HG03571 (cell line): ENCODE data around the gene ZNF362.

ENCODE experiments used
- ATAC-seq: cut with Tn5 transposase; IDR thresholded peaks from one replicate; pipeline ENCODE4 v1.9.1; 2021; ENCODE audit not compliant: unreplicated experiment

Gene ZNF362

DNA sequence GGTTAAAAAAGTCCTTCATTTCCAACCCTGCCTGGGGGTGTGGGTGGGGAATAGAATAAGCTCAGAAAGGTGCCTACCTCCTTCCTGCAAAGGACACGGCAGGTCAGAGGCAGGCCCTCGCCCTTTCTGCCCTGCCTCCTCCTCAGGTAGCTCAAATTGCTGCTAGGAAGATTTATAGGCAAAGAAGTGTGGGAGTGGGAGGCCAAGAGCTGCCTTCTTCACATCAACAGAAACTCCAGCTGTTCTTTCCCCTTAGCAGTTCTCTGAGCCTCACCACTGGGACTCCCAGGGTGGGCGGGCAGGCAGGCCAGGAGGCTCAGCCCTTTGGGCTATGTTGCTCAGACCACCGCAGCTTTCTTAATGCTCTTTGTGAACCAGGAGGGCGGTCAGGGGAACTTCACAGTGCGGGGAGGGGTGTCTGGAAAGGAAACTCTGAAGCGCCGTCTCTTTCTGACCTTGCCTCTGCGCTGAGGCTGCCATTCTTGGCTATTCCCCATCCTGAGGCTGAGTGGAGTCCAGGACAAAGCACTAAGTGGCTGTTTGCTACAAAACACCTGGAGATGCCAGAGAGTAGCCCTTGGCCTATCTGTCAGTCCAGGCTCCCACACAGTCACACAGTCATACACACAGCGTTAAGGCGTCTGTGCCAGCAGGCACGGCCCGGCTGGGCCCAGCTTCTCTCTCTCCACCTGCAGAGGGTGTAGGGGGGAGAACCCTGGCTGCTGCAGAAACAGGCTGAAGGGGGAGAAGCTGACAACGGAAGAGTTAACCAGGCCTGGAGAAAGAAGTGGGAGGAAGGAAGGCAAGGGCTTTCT is 67.6 kb downstream of the ZNF362 start:
- no peak for ATAC-seq

DNA sequence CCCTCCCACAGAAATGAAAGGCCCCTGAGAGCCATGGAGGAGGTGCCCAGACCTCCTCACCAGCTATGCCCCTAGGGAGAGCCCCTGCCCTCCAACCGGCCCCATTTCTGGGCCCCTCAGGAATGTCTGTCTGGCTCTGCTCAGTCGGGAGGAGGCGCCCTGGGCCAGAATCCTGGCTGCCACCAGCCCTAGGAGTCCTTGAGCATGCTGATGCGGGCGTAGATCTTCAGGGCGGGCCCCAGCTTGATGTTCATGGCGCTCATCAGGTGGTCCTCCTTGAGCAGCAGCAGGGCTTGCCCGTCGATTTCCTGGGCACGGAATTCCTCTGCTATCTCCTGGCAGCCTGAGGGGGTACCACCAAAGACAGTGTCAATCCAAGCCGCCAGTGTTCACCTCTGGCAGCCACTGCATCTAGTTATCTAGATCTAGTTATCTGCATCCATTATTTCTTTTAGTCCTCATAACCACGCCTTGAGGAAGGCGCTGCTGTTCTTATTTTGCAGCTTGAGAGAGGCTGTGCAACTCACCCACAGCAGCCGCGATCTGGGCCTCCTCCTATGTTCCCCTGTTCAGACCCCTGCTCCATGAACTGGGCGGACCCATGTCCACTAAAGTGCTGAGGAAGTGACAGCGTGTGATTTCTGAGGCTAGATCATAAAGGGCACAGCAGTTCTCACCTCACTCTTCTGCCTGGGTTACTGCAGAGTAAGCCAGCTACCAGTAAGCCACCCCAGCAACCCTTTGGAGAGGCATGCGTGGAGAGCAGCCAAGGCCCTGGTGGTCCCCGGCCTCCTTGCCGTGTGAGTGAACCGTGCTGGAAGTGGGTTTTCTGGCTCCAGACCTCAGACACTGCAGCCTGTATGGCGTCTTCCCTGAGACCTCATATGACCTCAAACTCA is 68.6 kb downstream of the ZNF362 start:
- no peak for ATAC-seq

DNA sequence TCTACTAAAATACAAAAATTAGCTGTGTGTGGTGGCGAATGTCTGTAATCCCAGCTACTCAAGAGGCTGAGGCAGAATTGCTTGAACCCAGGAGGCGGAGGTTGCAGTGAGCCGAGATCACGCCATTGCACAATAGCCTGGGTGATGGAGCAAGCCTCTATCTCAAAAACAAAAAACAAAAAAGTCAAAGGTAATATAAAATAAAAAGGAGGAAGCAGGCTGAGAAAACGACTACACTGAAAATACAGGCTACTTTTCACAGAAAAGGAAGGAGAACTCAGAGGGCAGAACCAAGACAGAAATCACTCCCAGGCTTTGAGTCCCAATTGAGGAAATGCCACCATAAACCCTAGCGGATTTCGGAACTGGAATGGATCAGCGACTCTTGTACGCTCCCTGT is 70.5 kb downstream of the ZNF362 start:
- ATAC-seq: no peak

DNA sequence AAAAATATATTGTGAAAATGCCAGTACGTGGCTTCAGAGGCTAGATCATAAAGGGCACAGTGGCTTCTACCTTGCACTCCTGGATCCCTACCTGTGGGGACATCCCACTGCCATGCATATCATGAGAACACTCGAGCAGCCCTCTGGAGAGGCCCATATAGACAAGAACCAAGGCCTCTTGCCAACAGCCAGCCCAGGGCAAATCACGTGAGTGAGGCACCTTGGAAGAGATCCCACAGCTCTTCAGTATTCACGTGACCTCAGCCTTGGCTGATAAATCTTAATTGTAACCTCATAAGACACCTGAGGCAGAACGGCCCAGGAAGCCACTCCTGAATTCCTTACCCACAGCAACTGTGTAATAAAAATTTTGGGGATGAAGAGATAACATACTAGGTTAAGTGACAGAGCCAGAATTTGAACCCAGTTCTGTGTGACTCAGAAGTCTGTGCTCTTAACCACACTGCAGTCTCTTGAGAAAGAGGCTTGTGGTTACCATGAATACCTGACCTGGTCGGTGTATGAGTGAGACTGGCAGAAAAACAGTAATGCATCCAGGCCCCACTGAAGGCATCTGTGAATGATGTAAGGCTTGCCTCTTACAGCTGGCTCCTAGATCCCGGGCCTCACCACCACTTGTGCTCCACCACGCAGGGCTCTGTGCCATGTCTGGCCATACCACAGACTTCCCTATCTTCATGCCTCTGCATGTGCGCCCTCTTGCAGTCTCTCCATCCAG is 71.5 kb downstream of the ZNF362 start:
- ATAC-seq: no peak

DNA sequence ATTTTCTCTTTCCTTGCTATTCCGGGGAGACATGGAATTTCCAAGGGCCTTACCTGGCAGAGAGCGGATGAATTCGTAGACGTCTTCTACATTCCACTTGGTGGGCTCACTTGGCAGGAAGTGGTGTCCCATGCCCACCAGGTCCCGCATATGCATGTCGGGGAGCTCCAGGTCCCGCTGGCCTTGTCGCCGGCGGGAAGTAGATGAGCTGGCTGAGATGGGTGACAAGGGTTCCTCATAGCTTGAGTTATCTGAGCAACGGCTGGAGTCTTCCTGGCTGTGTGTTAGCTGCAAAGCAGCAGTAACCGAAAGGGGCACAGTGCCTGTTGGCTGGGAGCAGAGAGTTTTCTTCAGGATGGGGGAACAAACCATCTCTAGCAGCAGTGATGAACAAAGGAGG is 72.5 kb downstream of the ZNF362 start:
- ATAC-seq: no peak

DNA sequence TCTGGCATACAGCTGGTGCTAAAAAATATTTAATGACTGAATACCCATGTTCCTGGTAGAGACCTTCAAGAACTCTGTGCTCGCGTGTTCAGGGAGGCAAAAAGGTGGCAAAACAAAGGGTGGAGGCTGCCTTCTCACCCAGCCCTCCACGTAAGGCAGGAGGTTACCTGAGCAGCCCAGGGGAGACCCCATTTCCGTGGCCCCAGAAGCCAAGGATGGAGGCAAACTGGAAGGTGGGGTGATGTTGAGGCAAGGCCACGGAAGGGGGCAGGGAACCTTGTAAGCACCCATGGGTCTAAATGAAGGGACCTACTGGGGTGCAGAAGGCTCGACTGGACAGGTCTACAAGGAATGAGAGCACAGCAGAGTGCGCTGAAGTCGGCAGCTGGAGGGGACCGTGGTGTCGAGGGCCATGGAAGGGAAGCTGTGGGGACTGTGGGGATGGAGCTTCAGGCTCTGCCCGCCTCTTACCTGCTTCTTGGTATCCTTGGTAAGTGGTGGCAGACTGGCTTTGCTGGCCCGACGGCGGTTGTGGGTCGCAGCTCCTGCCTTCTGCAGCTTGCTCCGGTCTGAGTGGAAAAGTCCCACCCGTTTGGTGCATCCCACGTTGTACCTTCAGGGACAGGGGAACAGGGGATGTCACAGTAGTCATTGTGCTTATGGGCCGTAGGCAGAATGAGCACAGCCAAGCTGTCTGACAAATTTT is 73.5 kb downstream of the ZNF362 start:
- ATAC-seq: no peak

DNA sequence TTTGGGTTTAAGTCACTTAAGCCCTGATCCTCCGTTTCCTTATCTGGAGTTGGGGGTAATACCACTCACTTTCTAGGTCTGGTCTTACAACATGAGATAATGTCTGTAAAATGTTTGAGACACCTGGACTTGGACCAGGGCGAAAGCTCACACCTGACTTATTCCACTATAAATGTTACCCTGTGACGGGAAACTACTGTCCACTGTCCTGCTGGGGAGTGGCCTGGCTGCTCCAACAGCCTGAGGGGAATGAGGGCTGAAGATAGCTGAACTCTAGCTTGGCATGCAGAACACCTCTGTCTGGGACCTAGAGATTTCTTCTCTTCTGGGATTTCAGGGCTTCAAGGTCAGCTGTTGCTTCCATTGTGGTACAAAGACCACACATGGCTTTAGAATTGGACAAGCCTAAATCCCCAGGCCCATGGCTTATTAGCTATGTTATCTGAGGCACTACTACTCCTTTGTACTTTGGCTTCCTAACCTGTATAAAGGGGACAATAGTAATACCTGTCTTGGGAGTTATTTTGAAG is 74.1 kb downstream of the ZNF362 start:
- no peak for ATAC-seq

DNA sequence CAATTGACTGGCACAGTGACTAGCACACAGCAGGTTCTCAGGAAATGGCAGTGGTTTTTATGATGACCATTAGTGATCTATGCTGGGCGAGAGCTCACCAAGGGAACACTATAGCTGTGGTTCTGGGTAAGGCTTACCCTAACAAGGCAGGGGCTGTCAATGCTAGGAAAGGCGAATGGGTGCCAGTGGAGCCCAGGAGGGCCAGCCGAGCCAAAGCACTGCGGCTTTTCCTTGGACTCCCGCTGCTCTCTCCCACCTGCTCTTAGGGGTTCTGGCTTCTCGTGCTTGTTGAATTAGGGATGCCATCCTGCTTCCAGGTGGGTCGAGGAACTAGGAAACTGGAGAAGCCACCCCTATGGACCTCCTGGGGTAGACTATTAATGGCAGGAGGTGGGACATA is 74.6 kb downstream of the ZNF362 start:
- no peak for ATAC-seq

DNA sequence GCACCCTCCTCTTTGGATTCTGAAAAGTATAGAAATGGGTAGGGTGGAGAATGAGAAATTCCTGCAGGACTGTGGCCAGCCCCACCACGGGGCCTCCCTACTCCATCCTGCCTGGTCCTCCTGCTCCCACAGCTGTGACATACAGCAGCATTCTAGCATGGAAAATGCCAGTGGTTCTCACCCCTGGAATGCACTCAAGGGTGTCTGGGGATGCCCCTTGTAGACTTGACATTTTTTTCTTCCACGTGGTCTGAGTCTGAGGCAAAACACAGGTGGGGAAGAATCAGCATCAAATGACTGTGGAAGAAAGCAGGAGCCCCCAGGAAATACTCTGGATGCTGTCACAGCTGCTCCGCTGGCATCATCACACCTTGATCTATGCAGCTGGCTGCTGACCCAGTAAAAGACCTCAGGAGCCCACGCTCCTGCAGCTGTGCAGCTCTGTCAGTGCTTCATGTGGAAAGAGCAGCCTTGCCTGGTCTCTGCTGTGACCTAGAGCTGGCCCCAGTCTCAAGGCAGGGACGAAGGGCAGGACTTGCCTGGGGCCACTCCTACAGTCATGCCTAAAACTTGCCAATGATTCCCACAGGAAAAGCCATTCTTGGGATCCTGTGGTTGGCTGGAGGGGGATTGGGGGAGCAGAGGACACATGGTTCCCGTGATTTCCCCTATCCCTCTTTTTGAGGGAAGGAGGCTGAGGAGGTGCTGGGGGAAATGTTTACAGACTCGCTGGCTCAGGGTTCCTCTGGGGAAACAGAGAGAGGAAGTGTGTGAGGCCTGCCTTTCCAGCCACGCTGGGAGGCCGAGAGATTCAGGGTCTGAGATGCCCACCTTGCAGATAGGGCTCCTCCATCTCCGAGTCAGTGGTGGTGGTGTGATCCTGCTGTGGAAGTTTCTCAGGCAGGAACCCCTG is 75.4 kb downstream of the ZNF362 start:
- no peak for ATAC-seq

DNA sequence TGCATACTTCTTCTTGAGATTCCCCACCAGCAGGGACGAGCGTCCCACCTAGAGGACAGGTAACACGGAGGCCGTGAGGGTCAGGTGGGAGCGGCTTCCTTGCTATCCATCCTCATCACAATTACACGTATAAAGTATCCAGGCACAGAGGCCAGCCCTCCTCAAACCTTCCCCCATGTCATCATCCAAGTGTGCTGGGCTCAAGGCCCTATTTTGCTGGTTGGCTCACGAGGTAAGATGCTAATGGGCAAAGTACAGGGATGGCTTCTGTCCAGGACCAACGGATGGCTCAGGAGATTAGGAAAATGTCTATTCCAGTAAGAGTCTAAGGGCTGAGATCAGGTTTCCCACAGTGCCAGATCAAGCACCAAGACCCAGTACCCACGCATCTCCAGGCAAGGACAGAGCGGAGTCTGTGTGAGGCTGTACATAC is 76.1 kb downstream of the ZNF362 start:
- ATAC-seq: no peak

DNA sequence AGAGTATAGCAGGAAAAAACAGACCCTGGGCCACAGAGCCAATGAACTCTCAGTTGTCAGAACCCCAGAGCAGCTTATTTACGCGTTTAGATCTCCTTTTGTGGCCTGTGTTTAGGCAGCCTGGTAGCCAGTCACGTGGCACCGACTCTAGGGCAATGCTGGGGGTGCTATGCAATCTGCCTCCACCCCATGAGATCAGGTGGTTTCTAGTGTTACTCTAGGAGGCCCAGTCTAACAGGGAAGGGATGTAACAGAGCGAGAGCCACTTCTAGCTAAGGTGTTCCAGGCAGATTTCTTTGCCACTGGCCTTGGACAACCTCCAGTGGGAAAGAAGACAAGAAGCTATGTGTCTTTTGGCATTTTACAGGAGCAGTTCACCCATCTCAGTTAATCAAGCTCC is 76.6 kb downstream of the ZNF362 start:
- no peak for ATAC-seq

DNA sequence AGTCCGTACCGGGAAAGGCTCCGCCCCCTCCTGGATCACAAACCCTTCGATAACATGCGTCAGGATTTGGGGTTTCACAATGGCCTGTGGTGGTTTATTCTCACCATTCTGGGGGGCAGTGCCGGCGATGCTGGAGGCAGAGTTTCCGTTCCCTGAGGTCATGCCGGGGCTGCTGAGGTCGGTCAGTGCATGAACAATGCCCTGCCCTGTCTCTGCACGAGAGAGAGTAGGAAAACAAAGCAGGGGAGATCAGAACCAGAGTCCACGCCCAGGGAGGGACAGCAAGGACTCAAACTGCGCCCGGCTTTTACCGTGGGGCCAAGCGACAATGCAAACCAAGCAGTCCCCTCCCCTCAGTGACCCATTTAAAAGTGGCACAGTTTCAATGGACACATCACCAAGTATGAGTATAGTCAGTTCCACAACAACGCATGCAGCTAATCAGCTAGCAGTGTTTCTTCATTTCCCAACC is 77.8 kb downstream of the ZNF362 start:
- ATAC-seq: no peak

DNA sequence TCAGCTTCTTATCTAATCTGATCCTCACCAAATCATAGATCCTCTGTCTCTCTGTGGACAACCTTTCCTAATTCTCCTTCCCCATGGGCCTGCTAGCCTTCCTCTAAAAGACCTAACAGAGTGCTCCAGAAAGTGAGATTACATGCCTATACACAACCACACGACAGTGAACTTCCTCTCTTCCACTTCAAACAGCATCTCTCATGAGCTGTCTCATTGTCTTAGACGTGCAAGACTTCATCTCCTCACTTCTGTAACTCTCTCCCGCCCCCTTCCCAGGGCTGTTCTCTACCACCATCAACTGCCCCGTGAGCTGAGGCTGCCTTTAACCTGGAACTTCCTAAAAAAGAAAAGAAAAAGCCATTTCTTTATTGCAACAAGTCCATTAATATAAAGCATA is 78.7 kb downstream of the ZNF362 start:
- ATAC-seq: no peak

DNA sequence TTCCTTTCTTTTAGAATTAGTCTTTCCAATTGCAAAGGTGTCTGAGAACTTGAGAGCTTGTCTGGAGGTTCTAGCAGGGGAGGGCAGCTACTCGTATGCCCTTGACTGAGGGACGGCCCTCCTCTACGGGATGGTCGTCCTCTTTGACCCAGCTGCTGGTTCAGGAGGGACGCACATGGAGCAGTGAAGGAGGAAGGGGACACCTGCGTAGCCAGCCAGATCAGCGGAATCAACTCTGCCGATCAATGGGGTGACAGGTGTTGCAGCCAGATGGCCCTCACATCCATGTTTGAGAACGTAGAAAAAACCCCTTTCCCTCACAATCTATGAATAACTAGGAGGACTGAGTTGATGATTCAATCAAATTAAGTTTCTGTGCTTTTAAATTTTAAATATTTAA is 80.3 kb downstream of the ZNF362 start:
- ATAC-seq: no peak

DNA sequence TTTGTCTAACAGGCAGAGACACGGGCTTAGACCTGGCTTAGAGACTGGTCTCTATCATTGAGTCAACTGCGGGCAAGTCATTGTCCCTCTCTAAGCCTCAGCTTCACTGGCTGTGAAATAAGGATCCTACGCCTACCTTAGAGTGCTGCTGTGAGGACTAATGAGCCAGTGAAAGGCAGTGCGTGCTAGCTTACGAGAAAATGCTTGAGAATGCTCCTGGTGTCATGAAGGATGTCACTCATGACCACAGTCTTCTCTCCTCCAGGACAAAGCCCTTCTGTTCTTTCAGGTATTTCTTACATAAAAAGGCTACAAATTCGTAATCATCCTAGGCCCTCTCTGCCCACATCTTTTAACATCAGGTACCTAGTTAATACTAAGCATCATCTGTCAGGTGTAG is 81.1 kb downstream of the ZNF362 start:
- no peak for ATAC-seq

DNA sequence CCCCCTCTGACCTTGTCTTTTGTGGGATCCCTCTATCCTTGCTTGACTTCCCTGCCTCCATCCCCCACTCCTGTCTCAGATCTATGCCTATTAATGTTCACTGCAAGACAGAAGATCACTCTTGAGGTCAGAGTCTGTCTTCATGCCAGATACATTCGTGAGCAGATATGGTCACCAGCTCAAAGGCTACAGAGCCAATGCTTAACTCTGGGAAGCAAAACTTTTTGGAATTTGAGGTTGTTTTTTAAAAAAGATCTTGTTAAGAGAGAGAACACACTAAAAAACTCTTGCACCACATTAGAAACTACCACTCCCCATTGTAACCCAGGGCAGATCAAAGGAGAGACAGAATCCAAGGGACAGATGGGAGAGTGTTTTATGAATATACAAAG is 81.8 kb downstream of the ZNF362 start:
- no peak for ATAC-seq

DNA sequence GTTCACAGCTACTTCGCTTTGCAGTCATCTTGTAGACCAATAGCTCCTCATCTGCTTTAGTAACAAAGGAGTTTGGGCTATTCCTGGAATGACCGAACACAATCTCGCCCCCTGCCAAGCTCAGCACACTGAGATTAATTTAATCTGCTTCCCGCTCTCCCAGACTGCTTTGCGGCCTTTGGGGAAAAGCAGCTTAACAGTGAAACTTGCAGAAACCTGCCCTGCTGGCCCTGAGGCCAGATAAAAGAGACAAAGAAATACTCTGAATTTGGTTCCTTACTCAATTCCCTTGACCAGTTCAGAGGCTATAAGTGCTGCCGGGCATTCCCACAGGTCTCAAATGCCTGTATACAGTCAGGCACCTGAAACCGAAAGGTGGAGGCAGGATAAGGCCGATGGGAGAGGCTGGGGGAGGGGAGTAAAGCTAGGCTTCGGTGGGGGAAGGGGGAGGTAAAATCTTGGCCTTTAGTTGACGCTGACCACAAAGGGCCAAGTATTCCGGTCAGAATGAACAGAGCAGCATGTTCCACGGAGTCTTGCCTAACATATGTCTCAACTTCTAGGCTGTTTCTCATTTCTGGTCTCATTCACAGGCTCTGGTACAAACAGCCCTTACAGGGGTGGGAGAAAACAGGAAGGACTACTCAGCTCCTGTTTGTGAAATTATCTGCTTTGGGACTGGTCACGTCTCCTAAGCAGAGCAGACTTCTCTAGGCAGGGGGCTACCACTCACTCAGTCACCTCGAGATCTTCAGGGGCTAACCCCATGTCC is 82.3 kb downstream of the ZNF362 start:
- ATAC-seq: no peak

DNA sequence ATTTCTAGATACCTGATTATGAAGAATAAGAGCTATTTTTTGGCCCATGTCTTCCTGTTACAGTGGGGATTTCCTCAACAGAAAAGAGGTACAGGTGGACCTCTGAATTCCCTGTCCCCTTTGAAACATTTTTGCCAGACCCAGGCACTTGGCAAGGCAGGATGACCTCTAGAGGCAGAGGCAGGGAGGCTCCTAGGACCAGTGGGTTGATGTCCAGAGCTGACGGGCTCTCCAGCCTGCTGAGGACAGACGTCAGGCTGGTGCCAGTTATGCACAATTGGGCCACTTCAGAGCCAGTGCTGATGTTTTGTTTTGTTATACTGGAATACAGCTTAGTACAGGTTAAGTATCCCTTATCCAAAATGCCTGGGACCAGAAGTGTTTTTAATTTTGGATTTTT is 83.1 kb downstream of the ZNF362 start:
- no peak for ATAC-seq

DNA sequence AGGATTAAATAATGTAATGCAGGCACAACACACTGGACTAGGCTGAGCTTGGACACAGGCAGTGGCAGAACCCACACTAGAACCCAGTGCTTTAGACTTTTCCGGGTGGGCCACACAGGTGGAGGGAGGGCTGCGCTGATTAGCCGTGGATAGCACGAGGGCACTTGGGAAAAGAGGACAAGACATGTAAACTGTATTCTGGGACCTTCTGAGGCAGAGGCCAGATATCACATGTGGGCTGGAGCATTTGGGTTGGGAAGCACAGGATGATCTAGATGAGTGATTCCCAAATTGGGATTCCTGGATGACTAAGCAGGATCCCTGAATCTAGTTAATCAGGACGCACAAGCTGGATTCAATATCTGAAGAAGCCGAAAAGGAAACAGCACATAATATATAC is 84.9 kb downstream of the ZNF362 start:
- no peak for ATAC-seq
